Measurements from ENCODE around the gene FASTK.

The FASTK gene

DNA sequence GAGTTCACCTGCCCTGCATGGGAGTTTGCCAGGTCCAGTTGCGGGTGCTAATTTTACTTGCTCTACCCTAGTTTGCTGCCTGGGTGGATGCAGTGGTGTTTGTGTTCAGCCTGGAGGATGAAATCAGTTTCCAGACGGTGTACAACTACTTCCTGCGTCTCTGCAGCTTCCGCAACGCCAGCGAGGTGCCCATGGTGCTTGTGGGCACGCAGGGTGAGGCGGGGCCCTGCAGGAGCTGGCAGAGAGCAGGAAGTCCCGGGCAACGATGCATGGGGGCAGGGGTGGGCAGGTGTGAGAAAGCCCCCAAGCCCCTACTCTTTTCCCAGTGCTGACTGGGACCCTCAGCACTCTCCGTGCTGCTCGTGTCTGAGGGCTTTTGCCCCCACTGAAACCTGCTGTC lies 37.0 kb upstream of the FASTK start:
- peak in 1 of 2 donors; percentile 17 for DNase-seq (ENCODE audit: low read depth in 2 of 2)

DNA sequence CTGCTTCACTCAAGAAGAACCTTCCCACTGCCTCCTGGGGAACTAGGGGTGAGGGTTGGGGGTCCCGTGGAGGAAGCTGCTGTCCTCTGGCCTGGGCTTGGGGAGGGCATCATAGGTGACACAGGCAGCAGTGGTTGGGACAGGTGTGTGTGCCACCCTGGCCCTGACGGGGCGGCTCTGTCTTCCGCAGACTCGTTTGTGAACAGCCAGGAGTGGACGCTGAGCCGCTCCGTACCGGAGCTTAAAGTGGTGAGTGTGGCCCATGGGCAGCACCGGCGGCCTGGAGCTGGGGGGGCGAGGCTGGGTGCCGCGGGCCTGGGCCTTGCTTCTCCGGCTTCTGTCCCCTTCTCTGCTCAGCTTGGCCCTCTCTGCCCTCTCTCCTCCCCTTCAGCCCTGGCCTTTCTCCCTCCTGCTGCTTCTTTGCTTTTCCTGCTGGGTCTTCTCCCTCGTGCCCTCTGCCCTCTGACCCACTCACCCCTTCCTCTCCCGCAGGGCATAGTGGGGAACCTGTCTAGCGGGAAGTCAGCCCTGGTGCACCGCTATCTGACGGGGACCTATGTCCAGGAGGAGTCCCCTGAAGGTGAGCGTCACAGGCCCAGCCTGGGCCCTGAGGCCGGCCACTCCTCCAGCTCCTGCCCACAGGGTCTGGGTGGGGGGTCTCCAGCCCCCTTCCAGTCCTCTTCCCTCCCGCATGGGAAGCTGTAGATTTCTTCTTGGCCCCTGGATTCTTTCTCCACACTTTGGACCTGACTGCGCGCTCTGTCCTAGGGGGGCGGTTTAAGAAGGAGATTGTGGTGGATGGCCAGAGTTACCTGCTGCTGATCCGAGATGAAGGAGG lies 36.2 kb upstream of the FASTK start:
- no peak for DNase-seq (ENCODE audit: low read depth in 2 of 2)

DNA sequence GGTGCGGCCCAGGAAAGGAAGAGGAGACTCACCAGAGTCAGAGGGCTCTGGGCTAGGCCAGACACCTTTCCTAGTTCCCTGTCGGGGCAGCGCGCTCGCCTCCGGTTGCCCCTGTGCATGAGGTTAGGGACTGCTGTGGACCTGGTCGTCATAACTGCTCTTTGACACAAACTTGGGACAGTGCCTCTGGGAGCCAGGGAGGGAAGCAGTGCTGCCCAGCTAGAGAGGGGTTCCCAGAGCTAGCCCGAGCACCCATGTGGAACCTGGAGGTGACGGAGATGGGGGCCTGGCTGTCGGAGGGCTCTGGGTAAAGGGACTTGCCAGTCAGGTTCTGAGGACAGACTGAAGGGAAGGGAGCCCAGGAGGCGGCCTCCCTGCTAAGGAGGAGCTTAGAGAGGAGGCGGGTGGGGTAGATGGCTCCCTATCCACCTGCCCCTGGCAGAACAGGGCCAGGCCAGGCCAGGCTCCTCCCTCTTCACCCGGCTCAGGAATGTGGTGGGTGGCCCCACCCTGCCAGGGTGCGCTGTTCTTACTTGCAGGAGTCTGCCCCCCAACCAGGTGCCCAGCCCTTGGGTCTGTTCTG lies 35.3 kb upstream of the FASTK start:
- no peak for DNase-seq (ENCODE audit: low read depth in 2 of 2)

DNA sequence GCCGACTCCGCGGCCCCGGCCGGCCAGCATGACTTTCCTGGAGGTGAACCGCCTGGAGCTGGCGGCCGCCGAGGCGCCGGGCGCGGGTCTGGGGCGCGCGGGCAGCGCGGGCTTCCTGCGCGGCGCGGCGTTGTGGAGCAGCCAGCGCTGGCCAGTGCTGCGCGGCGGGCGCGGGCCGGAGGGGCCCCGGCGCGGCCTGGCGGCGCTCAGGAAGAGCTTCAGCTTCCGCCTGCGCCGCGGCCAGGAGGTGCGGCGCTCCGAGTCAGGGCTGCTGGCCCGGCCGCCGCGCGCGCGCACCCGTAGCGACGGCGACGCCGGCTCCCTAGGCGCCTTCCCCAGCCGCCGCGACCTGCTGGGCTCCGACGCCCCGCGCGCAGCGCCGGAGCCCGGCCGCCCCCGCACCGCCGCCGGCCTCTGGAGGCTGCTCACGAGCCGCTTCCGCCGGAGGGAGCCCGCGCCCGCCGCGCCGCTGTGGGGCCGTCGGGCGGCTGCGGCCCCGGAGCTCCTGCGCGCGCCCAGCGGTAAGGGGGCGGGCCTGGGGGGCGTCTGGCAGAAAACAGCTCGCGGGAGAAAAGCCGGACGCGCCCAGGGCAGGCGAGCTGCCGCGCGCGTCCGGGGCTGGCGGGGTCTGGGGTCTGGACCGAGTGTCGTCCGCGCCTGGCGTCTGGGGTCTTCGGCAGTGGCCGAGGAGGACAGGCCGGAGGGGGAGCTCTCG lies 34.7 kb upstream of the FASTK start:
- peak in 1 of 2 donors; percentile 22 for DNase-seq (ENCODE audit: low read depth in 2 of 2)

DNA sequence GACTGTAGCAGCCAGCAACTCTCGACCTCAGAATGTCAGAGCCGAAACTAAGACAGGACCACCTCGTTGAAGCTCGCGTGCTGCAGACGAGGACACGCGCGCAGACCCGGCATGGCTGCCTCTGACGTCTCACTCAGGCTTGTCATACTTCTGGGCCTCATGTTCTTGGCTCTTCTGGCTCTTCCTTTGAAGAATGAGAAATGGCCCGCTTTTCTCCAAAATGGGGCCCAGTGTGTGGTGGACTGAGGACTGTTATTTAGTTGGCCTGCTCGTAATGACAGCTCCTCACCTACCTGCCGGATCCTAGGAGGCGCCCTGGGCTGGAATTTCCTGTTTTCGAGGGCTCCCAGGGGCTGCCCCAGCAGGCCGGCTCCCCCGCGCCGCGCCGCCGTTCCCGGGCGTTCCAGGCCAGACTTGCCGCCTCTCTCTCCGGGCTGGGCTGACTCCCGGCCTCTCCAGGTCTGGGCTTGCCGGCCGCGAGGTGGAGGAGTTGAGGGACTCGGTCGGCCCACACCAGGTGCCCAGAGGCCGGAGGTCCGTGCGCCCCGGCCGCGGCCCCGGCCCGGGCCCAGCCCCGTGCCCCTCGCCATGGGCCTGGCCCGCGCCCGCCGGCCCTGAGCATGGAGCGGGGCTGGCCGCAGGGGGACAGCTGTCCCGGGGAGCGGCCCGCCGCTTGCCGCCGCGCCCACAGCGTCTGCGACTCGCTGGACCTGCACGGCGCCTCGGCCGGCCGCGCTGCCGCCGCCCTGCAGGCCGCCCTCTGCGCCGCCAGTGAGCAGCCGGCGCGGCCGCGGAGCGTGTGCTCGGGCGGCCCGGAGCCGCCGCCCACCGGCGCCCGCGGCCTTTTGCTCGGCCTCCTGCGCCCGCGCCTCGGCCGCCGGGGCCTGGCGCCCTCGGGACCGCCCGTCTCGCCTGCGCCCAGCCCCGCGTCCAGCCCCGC lies 33.8 kb upstream of the FASTK start:
- no peak for DNase-seq (ENCODE audit: low read depth in 2 of 2)

DNA sequence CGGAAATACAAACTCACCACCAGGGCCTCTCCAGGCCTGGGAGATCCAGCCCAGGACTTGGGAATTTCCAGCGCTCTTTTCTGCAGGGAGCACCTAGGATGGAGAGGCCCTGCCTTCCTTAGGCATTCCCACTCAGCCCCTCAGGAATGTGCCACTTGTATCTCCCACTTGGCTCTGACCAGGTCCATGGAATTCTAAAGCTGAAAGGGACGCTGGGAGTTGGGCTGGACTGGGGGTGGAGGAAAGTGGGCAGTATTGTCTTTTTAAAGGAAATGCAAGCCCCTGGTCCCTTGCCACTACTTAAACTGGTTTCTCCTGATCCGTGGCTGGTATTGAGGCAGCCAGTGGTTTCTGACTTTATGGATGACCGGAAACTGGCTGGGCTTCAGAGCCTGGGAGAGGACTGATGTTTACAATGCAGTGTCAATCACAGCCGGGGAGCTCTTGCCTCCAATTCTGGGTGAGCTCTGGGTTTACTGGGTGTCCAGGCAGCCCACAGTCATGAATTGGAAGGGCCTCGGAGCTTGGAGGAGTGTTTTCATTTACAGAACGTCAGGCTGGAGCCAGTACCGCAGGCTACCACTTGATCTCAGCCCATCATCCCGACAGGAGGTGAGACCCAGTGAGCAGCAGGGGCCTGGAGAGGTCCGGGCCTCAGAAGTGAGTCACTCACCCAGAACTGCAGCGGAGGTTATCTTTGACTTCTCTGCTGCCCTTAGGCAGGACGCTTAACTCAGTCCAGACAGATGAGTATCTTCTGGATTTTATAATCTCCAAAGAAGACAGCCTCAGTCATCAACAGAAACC lies 32.9 kb upstream of the FASTK start:
- no peak for DNase-seq (ENCODE audit: low read depth in 2 of 2)

DNA sequence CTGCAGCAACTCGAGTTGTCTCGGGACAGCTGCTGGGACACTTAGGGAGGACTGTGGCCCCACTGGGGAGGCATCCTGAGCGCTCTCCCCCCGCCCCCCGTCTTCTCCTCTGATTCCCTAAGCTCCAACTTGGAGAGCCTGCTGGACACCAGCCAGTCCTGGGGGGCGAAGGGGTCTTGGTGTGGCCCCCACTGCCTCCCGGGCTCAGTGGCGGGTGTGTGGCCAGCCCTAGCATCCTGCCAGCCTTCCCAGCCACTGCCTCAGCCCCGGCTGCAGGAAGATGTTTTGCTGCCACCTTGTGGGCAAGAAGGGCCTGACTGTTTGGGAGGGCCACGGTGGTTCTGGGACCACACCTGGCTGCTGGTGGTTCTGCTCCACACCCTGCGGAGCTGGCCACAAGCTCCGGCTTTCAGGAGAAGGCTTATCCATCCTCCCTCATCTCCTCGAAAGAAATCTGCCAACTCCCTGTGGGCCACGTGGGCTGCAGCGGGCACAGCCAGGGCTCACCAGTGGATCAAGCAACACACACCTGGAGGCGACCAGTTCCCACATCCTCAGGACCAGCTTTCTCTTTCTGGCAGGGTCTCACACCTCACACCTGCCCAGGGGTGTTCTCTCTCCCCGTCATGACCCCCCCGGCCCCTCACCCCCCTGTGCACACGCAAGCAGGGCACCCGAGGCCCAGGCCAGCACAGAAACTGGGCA lies 30.5 kb upstream of the FASTK start:
- DNase-seq (ENCODE audit: low read depth in 2 of 2): peak; percentile 45 to 64

DNA sequence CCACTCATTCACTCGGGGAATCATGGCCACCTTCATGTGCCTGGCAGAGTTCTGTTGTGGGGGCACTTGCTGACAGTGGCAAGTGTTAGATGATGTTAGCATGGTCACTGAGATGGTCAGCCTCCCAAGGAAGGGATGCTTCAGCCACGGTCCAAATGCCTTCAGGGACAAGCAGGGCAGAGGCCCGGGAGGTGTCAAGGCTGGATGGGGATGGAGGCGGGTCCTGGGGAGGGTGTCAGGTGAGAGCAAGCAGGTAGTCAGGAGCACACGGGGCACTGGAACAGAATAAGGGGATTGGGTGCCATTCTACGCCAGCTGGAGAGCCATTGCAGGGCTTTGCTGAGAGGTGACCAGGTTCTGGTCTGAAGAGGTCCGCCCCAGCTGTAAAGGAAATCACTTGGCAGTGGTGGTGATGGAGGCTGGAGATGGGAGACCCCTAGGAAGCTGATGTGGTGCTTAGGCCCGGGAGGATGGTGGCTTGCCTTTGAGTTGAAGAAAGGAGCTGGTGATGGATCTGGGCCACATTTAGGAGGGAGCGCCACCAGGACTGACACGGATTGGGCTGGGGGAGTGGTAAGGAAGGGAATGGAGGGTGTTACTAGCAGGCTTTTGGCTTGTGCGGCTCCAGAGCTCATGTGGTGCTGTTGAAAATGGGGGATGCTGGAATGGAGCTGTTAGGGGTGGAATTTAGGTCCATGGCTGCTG lies 29.8 kb upstream of the FASTK start:
- DNase-seq (ENCODE audit: low read depth in 2 of 2): no peak

DNA sequence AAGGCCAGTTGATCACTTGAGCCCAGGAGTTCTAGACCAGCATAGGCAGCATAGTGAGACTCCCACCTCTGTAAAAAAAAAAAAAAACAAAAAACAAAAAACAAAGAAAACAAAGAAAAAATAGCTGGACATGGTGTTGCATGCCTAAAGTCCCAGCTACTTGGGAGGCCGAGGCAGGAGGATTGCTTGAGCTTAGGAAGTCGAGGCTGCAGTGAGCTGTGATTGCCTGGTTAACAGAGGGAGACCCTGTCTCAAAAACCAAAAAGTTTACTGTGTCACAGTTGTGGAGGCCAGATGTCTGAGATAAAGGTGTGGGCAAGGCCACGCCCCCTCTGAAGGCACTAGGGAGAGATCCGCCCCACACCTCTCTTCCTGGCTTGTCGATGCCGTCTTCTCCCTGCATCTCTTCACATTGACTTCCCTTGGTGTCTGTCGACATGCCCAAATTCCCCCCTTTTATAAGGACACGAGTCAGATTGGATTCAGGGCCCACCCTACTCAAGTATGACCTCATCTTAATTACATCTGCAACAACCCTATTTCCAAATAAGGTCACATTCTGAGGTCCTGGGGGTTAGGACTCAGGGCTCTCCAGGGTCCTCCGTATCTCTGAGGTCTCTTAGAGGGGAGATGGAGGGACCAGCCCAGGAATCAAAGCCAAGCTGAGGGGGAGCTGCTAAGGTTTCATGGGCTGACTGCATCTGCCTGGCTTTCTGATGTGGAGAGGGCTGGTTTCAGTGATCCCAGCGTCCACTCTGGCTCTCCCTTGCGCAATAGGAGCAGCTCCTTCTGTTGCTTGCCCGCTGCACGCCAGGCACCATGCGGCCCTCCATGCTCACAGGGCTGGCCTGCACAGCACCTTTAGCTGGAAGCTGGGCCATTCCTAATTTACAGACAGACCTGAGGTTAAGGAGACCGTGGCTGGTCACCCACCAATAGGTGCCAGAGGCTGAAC lies 28.8 kb upstream of the FASTK start:
- DNase-seq (ENCODE audit: low read depth in 2 of 2): no peak

DNA sequence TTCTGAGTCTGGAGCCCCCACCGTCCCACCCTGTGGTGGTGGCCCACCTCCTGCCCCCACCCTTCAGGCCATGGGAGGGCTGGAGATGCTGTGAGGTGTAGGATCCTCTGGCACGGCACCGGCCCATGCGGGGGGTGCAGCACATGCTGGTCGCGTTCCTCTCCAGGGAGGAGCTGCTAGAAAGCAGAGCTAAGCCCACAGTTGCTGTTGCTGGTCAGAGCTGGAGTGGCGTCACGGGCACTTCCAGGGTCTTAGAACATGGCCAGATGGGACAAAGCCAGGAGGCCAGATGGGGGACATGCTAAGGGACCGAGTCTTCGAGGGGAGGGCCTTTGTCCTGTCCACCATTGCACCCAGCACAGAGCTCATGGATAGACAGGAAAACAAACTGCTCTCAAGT lies 27.3 kb upstream of the FASTK start:
- DNase-seq (ENCODE audit: low read depth in 2 of 2): no peak

DNA sequence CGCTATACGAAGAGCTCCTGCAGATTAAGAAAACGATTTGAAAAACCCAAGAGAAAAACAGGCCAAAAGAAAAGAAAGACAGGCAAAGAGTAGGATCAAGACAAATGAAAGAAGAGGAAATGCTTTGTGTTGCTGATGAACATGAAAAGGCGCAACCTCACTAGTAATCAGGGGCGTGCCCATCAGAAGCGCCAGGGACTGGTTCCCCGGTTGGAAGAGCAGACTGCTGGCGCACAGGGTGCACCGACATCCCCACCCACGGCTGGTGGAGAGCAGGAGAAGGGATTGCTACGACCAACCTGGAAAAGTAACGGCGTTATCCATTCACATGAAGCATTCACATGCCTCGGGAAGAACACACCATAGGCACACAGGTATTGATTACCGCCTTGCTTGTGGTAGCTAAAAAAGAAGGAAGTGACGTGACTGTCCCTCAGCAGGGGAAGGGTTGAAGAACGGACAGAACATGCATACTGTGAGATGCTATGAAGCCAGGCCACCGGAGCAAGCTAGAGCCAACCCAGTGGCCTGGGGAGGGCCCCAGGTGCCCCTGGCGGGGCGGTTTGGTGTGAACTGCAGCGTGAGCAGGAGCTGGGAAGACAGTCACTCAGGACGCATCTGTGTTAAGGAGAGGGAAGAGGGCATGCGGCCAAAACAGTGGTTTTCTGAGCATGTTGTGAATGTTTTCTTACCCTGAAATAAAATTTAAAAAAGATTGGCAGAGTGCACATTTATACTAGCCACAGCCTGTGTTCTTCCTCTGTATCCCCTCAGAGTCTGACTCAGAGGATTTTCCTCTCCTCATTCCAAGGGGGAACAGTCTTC lies 24.0 kb upstream of the FASTK start:
- no peak for DNase-seq (ENCODE audit: low read depth in 2 of 2)

DNA sequence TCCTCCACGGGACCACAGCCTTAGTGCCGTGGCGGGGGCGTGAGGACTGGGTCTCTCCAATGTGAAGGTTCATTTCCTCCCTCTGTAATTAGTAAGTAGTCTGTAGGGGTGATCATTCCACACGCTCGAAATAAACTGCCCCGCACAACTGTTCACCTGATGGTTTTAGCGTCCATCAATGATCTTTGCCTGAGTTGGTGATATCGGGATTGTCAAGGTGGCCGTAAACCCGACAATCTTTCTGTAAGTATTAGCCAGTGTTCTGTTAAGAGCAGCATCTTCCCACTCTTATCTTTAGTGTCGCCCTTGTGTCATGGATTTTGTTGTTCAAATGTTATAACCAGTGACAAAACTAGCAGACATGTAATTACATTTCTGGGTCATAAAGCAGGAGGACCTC lies 23.4 kb upstream of the FASTK start:
- DNase-seq (ENCODE audit: low read depth in 2 of 2): no peak

DNA sequence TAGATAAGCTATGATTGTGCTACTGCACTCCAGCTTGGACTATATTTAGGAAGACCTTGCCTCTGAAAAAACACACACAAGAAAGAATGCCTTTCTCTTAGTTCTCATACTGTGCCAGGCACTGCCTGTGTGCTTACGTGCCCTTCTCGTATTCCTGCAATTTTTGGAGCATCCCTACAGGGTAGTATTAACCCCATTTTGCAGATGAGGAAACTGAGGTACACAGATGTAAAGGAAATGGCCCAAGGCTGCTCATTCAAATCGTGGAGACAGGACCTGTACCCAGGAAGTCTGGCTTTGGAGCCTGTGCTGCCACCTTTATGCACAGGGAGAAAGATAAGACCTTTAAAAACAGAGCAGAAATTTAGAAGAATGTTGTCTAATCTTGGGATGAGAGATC lies 22.4 kb upstream of the FASTK start:
- DNase-seq (ENCODE audit: low read depth in 2 of 2): no peak

DNA sequence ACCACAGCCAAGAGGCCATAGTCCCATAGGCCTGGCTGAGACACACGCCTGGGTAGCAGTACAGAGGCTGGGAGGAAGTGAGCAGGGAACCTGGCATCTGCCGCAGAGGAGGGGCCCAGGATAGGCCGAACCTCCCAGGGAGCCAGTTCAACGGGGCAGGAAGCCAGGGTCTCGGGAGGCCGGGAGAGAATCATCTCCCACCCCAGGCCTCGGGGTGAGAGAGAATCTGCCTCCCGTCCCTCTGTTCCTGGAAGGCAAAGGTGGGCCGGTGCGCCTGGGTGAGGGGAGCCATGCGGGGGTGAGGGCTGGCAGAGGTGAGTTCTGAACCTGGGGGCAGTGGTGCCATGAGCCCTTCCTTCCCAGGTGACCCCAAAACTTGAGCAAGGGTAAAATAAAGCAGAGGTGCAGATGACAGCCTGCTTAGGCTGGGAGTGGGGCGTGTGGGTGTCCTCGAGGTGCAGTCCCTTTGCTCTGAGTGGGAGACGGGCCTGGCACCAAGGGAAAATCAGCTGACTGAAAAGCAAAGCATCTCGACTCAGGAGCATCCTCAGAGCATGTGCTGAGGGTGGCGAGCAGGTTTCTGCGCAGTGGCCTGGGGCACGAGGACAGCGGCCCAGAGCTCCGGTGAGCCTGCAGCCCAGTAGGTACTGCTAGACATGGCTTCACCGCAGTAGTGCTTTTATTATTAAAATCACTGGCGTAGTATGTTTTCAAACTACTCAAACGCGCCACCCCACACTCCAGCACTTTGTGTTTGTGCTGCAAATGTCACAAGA lies 21.2 kb upstream of the FASTK start:
- no peak for DNase-seq (ENCODE audit: low read depth in 2 of 2)

DNA sequence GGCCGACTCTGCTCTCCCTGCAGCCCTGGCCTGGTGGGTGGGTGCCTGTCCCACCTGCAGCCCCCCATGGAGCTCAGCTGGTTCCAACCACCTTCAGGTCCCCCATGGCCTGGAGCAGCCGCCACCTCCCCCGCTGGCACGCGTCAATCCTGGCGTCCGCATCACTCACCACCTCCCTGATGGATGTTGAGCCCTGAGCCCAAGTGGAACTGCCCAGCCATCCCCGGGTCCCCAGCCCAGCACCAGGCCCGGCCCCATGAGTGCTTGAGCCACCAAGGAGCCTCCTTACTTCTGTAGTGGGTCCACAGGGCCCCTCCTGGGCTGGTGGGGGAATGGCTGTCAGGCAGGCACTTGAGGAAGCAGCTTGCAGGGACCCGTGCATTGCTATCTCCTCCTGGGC lies 20.3 kb upstream of the FASTK start:
- DNase-seq (ENCODE audit: low read depth in 2 of 2): no peak

DNA sequence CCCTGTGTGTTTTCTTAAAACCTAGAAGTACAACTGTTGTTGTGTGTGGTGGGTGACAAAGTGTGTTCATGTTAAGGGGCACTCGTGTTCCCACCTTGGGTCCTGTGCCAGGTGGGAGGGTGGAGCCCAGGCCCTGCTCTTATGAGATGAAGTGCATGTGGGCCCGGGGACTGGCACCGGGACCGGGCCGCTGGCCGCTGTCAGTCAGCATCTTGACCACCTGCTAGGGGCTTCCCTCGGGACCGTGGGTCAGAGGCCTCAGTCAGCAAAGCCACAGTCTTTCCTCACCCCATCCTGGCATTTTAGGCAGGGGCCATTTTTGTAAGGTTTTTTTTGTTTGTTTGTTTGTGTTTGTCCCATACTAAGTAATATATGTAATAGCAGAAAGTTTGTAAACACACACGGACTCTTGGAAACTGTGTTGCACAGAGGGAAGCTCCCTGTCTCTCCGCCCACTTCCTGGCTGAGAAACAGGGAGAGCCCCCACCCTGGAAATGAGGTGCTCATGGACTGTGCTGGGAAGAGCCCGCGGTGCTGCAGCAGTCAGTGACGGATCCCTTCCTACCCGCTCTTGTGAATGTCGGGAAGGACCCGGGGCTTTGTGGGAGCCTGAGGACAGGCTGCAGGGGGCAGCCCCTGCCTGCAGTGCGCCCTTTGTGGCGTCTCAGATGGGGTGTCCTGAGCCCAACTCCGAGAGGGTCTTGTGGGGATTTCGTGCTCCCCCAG lies 19.0 kb upstream of the FASTK start:
- DNase-seq (ENCODE audit: low read depth in 2 of 2): no peak

Data from stimulated activated CD4-positive, alpha-beta T cell treated with anti-CD3 and anti-CD28 coated beads, Interleukin-1b, Interleukin-23, amount 100 ng/mL, for 1 hour (primary cell).